ENCODE measurements around the gene ELMO1.

ELMO1 gene

DNA sequence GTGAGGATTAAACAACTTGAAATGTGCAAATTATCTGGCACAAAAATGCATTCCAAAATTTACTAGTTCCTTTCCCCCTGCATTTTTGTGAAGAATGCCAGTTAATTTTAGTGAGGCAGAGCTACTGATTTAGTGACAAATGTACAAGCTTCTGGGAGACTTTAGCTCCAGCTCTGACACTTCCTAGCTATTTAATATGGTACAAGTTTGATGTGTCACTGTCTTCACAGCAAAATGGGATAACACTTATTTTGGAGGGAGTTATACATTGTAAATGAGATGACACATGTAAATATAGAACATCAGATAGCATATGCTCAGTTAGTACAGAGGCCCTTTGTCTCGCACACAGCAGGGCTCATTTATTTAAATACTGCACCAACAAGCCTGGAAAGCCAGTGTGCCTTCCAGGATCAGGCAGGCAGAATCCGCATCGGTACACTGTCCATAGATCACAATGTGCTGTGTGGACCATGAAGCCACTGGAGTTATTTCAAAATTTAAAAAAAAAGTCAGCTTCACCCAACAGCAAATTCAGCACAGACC lies 48.7 kb downstream of the ELMO1 start:
- DNase-seq = no peak

- DNase-seq = no peak
Observed at GRCh38 chr7:37398403-37398802, 50.3 kb downstream of the ELMO1 start.

DNA sequence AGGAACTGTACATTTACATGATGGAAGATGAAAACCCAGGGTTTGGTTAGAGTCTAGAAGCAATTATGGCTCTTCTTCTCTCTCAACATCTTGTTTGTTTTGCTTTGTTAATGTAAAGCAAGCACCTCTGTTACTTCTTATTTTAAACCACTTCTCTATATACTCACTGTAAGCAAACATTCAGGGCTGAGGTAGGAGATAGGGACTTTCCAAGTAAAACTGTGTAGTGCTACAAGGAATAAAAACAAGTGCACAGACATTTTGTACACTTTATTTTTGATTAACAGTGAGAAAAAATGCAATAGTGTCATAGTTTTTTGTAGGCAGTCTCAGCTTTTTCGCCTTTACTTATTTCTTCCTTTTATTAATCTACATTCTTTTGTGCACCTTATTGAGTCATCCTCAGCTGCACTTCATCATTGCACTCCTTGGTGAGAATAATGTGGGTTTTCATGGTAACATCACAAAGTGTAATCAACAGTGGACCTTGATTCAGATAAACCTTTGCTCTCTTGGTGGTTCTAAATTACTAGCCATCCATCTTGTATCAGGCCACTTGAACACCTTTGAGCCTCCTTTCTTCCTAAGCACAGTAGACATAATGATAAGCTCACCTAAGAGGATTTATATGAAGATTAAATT lies 52.9 kb downstream of the ELMO1 start:
- no peak for DNase-seq

- DNase-seq = no peak
Observed at GRCh38 chr7:37394158-37394557, 54.5 kb downstream of the ELMO1 start.

DNA sequence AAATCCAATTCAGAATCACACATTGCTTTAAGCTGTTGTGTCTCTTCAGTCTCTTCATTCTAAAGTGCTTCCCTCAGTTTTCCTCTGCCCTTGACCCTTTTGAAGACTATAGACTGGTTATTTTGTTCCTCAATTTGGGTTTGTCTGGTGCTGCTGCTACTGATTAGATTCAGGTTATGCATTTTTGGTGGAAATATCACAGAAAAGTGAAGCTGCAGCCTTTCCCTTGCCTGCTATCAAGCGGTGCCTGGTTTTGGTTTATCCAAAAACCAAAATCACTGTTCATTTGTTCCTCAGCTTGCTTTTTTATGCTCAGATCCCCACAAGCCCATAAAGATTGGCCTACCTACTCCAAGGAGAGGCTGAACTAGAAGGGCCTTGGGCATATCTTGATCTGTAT lies 55.2 kb downstream of the ELMO1 start:
- DNase-seq = no peak

GRCh38 chr7:37392673-37393017 lies 56.0 kb downstream of the ELMO1 start:
- no peak for DNase-seq

DNA sequence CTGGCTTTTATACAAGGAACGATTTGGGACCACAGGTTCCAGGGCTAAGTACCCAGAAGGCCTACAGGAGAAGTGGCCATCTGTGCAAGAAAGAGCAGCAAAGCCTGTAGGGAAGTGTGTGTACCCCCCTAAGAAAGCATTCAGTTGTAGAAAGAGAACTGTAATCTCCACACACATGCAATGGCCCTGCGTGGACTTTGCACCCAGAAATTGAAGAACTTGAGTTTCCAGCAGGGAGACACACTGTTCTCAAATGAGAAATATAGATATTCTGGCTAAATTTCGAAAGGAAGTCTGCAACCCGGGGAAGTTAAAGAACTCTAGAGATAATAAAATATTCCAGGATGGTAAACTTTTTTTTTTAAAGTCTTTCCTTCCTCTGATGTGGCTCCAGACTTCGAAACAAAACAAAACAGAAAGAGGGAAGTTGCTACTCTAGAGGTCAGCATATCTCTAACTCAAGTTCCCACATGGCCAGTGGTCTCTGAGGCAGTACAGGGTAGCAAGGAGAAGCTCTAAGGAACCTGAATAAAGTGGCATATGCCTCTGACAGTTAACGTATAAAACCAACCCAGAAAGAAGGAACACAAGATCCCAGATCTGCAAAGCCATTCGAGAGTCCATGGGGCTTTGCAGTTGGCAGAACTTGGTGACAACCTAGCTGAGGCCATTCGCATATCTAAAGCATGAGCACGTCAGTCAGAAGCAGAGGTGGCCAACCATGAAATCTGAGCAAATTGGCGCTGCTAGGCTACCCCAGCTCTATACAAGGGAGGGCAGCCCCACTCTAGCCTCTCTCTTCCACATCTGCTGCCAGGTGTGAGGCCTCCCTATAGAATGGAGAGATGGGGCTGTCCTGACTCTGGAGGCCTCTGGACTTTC lies 56.6 kb downstream of the ELMO1 start:
- no peak for DNase-seq

DNA sequence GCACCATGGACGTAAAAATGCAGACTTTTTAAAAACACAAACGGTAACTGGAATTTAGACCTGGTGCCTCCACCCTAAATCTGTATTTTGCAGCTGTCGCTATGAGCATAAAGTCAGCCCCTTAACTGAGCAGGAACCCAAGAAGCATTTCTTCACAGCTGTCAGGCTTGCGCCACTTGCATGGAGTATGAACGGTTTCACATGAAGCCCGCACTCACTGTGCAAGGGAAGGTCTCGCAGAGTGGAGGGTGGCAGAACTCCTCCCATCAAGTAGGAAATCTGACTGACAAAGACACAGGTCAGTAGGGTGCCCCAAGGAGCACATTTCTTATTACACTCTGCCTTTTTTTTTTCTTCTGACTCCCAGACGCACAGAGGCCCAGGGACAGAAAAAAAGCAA lies 58.5 kb downstream of the ELMO1 start:
- DNase-seq = no peak

DNA sequence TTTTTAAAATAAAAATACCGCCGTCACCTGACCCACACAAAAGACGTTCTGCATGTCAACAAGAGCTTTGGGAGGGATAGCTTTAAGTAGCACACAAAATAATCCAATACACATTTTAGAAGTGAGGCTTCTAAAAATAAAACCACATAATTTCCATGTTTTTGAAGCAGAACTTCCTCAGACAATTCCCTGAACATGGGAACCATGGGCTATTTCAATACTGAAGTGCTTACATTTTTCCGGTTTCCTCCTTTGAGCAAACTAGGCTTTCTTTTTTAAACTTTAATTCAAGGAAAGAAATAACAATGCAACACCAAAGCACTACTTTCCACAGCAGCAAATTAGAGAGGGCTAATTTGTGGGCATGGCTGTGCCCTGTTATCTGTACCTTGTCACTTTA lies 59.9 kb downstream of the ELMO1 start:
- no peak for DNase-seq

DNA sequence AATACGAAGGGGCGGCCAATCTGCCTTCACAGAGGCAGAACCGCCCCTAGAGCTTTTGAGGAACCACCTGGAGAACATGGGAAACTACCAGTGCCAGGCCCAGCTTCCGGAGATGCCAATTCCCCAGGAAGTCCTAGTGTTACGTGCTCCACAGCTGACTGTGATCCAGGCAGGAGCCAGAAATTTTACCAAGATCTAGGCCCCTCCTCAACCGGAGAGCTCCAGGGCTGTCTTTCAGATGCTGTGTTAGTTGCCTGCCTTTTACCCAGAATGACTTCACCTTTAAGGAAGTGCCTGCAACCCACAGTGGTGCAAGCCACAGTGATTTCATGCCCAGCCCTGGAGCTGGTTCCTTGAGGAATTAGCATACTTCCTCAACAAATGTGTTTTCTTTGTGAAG lies 62.9 kb downstream of the ELMO1 start:
- DNase-seq = no peak

DNA sequence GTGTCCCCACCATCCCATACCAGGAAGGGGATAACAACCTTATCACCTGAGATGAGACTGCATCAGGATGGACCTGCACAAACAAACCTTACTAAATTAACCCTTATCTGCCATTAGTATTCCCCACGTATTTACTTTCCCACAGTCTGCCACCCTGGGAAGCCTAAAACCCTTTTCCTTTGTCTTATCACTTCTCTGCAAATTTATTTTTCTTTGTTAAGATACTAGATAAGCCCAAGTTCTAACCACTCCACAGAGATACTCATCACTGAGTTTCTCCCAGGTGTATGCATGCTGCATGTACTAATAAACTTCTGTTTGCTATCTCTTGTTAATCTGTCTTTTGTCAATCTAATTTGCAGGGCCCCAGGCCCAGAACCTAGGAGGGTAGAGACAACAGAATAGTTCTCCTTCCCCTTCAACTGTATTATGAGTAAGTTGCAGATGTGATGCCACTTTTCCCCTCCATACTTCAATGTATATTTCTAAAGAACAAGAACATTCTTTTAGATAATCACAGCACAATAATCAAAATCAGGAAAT lies 66.0 kb downstream of the ELMO1 start:
- DNase-seq = no peak

- DNase-seq = no peak
Observed at GRCh38 chr7:37380831-37381230, 67.8 kb downstream of the ELMO1 start.

GRCh38 chr7:37379546-37380277 lies 69.0 kb downstream of the ELMO1 start:
- DNase-seq = no peak

DNA sequence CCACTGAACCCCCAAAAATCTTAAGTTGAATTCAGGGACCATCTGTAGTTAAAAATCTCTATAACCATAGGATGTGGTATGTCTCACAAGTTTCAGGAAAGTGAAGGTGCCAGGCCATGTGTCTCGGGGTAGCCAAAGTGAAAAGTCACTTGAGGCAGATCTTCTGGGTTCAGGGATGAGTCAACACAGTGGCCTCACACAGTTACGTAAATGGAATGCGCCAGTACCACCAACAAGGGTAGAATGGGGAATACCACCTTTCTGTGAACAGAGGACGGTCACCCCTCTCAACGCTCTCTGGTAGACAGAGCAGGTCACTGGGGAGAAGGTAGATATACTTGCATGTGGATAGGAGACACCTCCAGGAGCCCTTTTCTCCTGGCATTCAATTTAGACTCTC lies 71.4 kb downstream of the ELMO1 start:
- no peak for DNase-seq

- DNase-seq = no peak
Observed at GRCh38 chr7:37376386-37376785, 72.3 kb downstream of the ELMO1 start.

DNA sequence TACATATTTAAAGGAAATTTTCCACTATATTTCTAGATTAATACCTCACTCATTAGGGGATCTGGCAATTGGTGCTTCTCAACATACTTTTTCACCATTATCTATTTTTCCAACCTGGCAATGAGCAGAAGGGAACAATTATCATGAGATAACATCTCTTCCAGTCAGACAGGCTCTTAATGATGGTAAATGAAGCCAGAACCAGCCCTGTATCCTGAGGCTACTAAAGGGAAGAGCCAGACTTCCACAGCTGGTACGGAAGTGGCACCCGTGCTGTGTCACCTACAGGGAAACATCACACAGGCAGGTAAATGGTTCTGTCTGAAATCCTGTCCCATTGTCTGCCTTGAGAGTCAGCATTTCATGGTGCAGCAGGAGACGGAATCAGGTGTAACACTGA lies 75.9 kb downstream of the ELMO1 start:
- DNase-seq = no peak

DNA sequence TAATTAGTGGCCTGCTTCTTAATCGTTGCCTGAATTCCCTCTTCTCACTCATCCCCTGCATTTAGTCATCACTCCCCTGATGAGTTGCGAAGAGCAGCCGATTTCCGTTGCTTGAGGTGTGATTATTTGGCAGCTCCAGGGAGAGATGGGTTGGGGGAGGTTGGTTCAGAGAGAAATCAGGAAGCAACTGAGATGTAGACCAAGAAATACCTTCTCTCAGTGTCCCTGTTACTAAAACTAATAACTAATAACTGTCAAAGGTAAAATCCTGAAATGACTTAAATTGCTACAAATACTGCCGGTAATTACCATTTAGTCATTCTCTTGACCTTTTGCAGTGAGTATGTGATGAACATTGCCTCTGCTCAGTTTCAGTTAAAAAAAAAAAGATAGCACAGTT lies 76.9 kb downstream of the ELMO1 start:
- DNase-seq = no peak

DNA sequence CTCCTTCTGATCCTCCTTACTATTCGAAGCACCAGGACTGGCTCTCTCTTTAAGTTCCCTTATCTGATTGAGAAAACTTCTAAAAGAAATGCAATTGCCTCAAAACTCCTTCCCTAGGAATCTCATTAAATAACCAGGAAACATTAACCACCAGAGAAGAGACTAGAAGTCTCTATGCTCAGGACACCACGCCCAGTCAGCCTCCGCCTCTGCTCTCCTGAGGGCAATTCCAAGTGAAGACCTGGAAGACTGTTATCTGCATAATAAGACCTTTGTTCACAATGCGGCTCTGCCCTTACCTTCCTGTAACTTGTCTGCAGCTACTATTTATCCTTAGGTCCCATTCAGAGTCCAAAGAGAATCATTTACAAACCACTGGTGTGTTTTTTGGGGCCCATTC lies 78.8 kb downstream of the ELMO1 start:
- DNase-seq = no peak

- no peak for DNase-seq
Observed at GRCh38 chr7:37368540-37368939, 80.1 kb downstream of the ELMO1 start.

GRCh38 chr7:37367010-37367409 lies 81.7 kb downstream of the ELMO1 start:
- DNase-seq = no peak

- no peak for DNase-seq
Observed at GRCh38 chr7:37366445-37366844, 82.2 kb downstream of the ELMO1 start.

DNA sequence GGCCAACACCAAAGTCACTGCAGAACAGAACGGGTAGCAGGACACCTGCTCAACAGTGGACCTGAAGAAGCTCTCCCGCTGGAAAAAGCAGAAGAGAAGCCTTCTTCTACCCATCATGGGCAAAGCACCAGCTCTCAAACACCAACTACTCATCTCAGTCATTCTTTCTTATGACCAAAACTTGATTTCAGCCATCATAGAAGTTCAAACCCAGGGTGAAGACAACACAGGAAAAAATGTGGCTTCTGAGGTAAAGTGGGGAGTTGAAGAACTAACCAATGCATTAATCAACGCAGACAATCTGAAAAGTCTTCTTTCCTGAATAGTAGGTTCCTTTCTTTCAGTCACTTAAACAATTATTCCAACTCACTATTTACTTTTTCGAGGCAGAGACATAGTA lies 83.3 kb downstream of the ELMO1 start:
- no peak for DNase-seq

GRCh38 chr7:37364856-37365255 lies 83.8 kb downstream of the ELMO1 start:
- DNase-seq = no peak

Measured in NCI-H2081 treated with DMSO at 0.1 percent for 48 hours (cell line).